Hepatocyte (in vitro differentiated cells): Measurements from ENCODE around the gene TAF12. TPM values are rescaled to one million over a fixed set of nuclear protein-coding genes. Genes with fewer than 3 reads are reported as not detected.
A peak's percentile ranks its signal among the peaks of the same experiment; 100 is the strongest.

Experiments
- DNase-seq: peaks from one replicate; pipeline ENCODE4 v3.0.0-alpha.2; 2016; ENCODE audit warnings: low spot score
- H2AFZ ChIP-seq: fragments of 200-600 bp; sonication (generic); 2 replicates; pipeline ENCODE4 v1.6.0; 2016; ENCODE audit warnings: antibody characterized with exemption, mild to moderate bottlenecking
- H3K27ac ChIP-seq: fragments of 200-600 bp; sonication (generic); 2 replicates; pipeline ENCODE4 v1.5.1; 2016; ENCODE audit warnings: mild to moderate bottlenecking
- H3K27me3 ChIP-seq: fragments of 200-600 bp; sonication (generic); 2 replicates; pipeline ENCODE4 v1.6.1; 2016
- H3K36me3 ChIP-seq: fragments of 200-600 bp; sonication (generic); replicated peaks from 2 replicates; pipeline ENCODE4 v1.5.1; 2016; ENCODE audit warnings: low read depth; ENCODE audit not compliant: insufficient read depth
- H3K4me1 ChIP-seq: fragments of 200-600 bp; sonication (generic); 2 replicates; pipeline ENCODE4 v1.5.1; 2016; ENCODE audit warnings: mild to moderate bottlenecking, moderate library complexity; ENCODE audit not compliant: insufficient read depth
- H3K4me2 ChIP-seq: fragments of 200-600 bp; sonication (generic); 2 replicates; pipeline ENCODE4 v1.6.0; 2016
- H3K4me3 ChIP-seq: fragments of 200-600 bp; sonication (generic); 2 replicates; pipeline ENCODE4 v1.5.1; 2016; ENCODE audit warnings: mild to moderate bottlenecking
- H3K79me2 ChIP-seq: fragments of 200-600 bp; sonication (generic); 2 replicates; pipeline ENCODE4 v1.6.0; 2017; ENCODE audit warnings: mild to moderate bottlenecking
- H3K9me2 ChIP-seq: fragments of 200-600 bp; sonication (generic); replicated peaks from 2 replicates; pipeline ENCODE4 v1.6.0; 2017; ENCODE audit warnings: mild to moderate bottlenecking; ENCODE audit not compliant: insufficient read depth
- H3K9me3 ChIP-seq: fragments of 200-600 bp; sonication (generic); 2 replicates; pipeline ENCODE4 v1.5.1; 2016; ENCODE audit warnings: low read depth, mild to moderate bottlenecking
- H4K20me1 ChIP-seq: fragments of 200-600 bp; sonication (generic); 2 replicates; pipeline ENCODE4 v1.6.0; 2016; ENCODE audit warnings: mild to moderate bottlenecking; ENCODE audit not compliant: insufficient read depth, poor library complexity, severe bottlenecking
- CTCF ChIP-seq: fragments of 200-600 bp; sonication (generic); IDR thresholded peaks from 2 replicates; pipeline ENCODE4 v1.5.1; 2016; ENCODE audit warnings: antibody characterized with exemption, mild to moderate bottlenecking; ENCODE audit not compliant: poor library complexity
- EZH2 ChIP-seq: fragments of 200-600 bp; sonication (generic); IDR thresholded peaks from 2 replicates; pipeline ENCODE4 v1.6.1; 2016; ENCODE audit warnings: antibody characterized with exemption, mild to moderate bottlenecking, borderline replicate concordance
- EZH2phosphoT487 ChIP-seq: fragments of 200-600 bp; sonication (generic); IDR thresholded peaks from one replicate; pipeline ENCODE4 v1.6.1; 2018; ENCODE audit warnings: antibody characterized with exemption, mild to moderate bottlenecking, low read depth, moderate library complexity; ENCODE audit not compliant: unreplicated experiment, severe bottlenecking
- WGBS: methylation state at CpG from one replicate; pipeline ENCODE4 v1.1.6; 2016; ENCODE audit warnings: low lambda C conversion rate; ENCODE audit errors: missing lambda C conversion rate; 5-methylcytosine and 5-hydroxymethylcytosine counted together
- polyA plus RNA-seq: library from polyadenylated mRNA; unstranded; fragments of >200 nt; fragmentation: Nextera tagmentation; extraction: Ambion mirVana; gene quantifications from 2 replicates; pipeline ENCODE4 v1.2.1, GENCODE V29; 2016
- total RNA-seq: library from RNA; depleted of rRNA; stranded (reverse); fragments of >200 nt; gene quantifications from 2 replicates; pipeline ENCODE4 v1.2.3, GENCODE V29; 2014

The TAF12 gene
- total and polyA plus RNA-seq, 2 experiments from 2014 or later = 26.5 to 35.0 TPM

- Histone ChIP-seq H3K36me3 (no peaks in the 10 kb centered on the region), H3K4me2 (no peak overlapping the region), H3K27me3 (no peaks in the 10 kb centered on the region), H3K4me3 (no peak overlapping the region), H3K79me2 (peaks cover 2% of the 10 kb centered on the region), H3K9me2 (no peaks in the 10 kb centered on the region), H3K4me1 (no peaks in the 10 kb centered on the region), H3K27ac (no peak overlapping the region), H3K9me3 (no peaks in the 10 kb centered on the region), H2AFZ (no peak overlapping the region), H4K20me1 (no peaks in the 10 kb centered on the region)
- DNase-seq = no peak
- WGBS = 96% methylated on average over 4 of the region's 4 CpGs
- no peak for TF ChIP-seq CTCF
These were observed 10.3 kb downstream of the TAF12 start for GRCh38 chr1:28632560-28632959.

GRCh38 chr1:28631713-28632112 is 11.2 kb downstream of the TAF12 start:
- Histone ChIP-seq H3K9me2 (no peaks in the 10 kb centered on the region), H3K9me3 (no peaks in the 10 kb centered on the region), H3K27ac (no peak overlapping the region), H2AFZ (no peak overlapping the region), H4K20me1 (no peaks in the 10 kb centered on the region), H3K4me3 (no peak overlapping the region), H3K4me1 (no peaks in the 10 kb centered on the region), H3K79me2 (no peaks in the 10 kb centered on the region), H3K36me3 (no peaks in the 10 kb centered on the region), H3K27me3 (no peaks in the 10 kb centered on the region), H3K4me2 (no peak overlapping the region)
- no peak for DNase-seq
- no peak for TF ChIP-seq EZH2phosphoT487
- no peak for TF ChIP-seq CTCF
- no peak for TF ChIP-seq EZH2
- WGBS = 96% methylated on average over 1 of the region's 1 CpG

- H3K4me3 ChIP-seq = no peak overlapping the region
- H3K9me3 ChIP-seq = no peaks in the 10 kb centered on the region
- H3K79me2 ChIP-seq = no peaks in the 10 kb centered on the region
- H3K4me1 ChIP-seq = no peaks in the 10 kb centered on the region
- no peak overlapping the region for H3K4me2 ChIP-seq
- H3K9me2 ChIP-seq = no peaks in the 10 kb centered on the region
- H3K27me3 ChIP-seq = no peaks in the 10 kb centered on the region
- H2AFZ ChIP-seq = no peak overlapping the region
- WGBS = 98% methylated on average over 5 of the region's 5 CpGs
- H3K27ac ChIP-seq = no peak overlapping the region
- DNase-seq = no peak
- no peaks in the 10 kb centered on the region for H3K36me3 ChIP-seq
- no peaks in the 10 kb centered on the region for H4K20me1 ChIP-seq
- TF ChIP-seq EZH2 (no peak), EZH2phosphoT487 (no peak), CTCF (no peak)
These were observed 29.7 kb downstream of the TAF12 start for GRCh38 chr1:28613175-28613574.

- Histone ChIP-seq H3K4me1 (no peaks in the 10 kb centered on the region), H3K4me2 (no peak overlapping the region), H3K9me2 (no peaks in the 10 kb centered on the region), H3K79me2 (no peaks in the 10 kb centered on the region), H3K4me3 (no peak overlapping the region), H3K27ac (peak overlapping the region; percentile 31), H3K36me3 (no peaks in the 10 kb centered on the region), H3K27me3 (no peaks in the 10 kb centered on the region), H3K9me3 (no peaks in the 10 kb centered on the region), H2AFZ (no peak overlapping the region), H4K20me1 (no peaks in the 10 kb centered on the region)
- no peak for DNase-seq
- TF ChIP-seq EZH2 (no peak), CTCF (no peak), EZH2phosphoT487 (no peak)
- 86% methylated on average over 2 of the region's 2 CpGs for WGBS
These were observed 36.1 kb downstream of the TAF12 start for GRCh38 chr1:28606771-28607170.
